AG04449 (cell line): ENCODE data around the gene PPP3R1.

ENCODE experiments used
- CTCF ChIA-PET: fragments of 350-600 bp; formaldehyde crosslinking; extraction: SDS; loops from one replicate; lab custom pipeline; 2021; ENCODE audit warnings: antibody characterized with exemption; lab: Yijun Ruan, JAX
- POLR2A ChIA-PET: fragments of 400-600, 350-600 bp; formaldehyde crosslinking; extraction: SDS; loops from one replicate; lab custom pipeline; 2020; ENCODE audit warnings: antibody characterized with exemption, inconsistent platforms; lab: Yijun Ruan, JAX
- DNase-seq: peaks from one replicate; pipeline ENCODE4 v3.0.0-alpha.2; 2010; ENCODE audit warnings: low read depth, low spot score
- H3K4me3 ChIP-seq: 2 replicates; pipeline ENCODE4 v1.5.1; 2011; ENCODE audit warnings: low read depth, mild to moderate bottlenecking, control low read depth, low read length
- TF ChIP-seq, protein P1 (sequence below): IDR thresholded peaks from one replicate; pipeline ENCODE4 v1.5.1; 2011; ENCODE audit warnings: mild to moderate bottlenecking, moderate library complexity, low read length, control low read depth, inconsistent platforms; ENCODE audit not compliant: insufficient read depth; ENCODE audit errors: missing control alignments

Gene PPP3R1

GRCh38 chr2:68214381-68214780 lies 38.0 kb downstream of the PPP3R1 start:
- H3K4me3 ChIP-seq = no peak overlapping the region
- no peak for DNase-seq
- TF ChIP-seq, protein P1, sequence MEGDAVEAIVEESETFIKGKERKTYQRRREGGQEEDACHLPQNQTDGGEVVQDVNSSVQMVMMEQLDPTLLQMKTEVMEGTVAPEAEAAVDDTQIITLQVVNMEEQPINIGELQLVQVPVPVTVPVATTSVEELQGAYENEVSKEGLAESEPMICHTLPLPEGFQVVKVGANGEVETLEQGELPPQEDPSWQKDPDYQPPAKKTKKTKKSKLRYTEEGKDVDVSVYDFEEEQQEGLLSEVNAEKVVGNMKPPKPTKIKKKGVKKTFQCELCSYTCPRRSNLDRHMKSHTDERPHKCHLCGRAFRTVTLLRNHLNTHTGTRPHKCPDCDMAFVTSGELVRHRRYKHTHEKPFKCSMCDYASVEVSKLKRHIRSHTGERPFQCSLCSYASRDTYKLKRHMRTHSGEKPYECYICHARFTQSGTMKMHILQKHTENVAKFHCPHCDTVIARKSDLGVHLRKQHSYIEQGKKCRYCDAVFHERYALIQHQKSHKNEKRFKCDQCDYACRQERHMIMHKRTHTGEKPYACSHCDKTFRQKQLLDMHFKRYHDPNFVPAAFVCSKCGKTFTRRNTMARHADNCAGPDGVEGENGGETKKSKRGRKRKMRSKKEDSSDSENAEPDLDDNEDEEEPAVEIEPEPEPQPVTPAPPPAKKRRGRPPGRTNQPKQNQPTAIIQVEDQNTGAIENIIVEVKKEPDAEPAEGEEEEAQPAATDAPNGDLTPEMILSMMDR = no peak
- ChIA-PET POLR2A (no interaction called here), CTCF (interaction anchor here (3.3 kb wide), 1 partner anchor 18 kb away, joined by 21 read pairs; no protein-coding TSS in a partner anchor)

DNA sequence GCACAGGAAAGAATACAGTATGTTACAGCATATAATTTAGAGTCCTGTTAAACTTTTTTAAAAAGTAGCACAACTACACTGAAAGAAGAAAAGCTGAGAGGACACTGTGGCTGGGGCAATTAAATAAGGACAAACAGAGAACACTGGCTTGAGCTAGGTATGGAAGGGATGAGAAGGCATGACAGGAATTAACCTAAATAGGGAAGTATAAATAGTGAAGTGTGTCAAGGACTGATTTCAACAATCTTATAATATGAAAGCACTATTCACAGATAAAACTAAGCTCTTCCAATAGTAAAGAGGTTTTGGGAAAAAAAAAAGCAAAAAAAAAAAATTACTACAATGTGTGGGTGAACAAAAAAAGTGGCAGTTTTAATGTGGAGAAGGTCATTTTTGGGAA lies 45.5 kb downstream of the PPP3R1 start:
- no peak for DNase-seq
- POLR2A ChIA-PET = interaction anchor here (0.6 kb wide), 1 partner anchor 10 kb away, joined by 4 read pairs; no protein-coding TSS in a partner anchor
- CTCF ChIA-PET = interaction anchor here (0.9 to 9.2 kb wide), 11 partner anchors 8 to 235 kb away, joined by 3 to 84 read pairs (median 4); no protein-coding TSS in a partner anchor

DNA sequence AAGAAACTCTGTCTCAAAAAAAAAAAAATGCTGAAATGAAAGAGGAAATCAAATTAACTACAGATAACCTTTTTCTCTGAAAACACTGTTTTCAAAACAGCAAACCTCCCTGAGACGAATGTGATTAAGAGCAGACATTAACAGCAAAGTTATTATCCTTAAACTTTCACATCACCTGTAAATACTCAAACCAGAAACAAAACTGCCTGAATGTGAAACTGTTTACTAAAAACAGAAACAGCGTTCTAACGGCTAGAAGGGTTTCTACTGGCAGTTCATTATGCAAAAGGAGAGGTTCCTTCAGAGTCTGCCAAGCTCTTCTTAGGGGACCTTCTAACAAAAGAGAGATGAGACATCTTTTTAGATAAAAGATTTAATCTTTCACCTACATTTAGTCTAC lies 48.7 kb downstream of the PPP3R1 start:
- CTCF ChIA-PET = interaction anchor here (1.3 to 9.2 kb wide), 2 partner anchors 10 to 51 kb away, joined by 3 to 84 read pairs; no protein-coding TSS in a partner anchor
- H3K4me3 ChIP-seq = no peak overlapping the region
- no peak for DNase-seq
- POLR2A ChIA-PET = no interaction called here
- TF ChIP-seq, protein P1 = no peak

More for the DNA sequence above, 45.5 kb downstream of the PPP3R1 start:
- TF ChIP-seq, protein P1 = no peak
- H3K4me3 ChIP-seq = no peak overlapping the region

DNA sequence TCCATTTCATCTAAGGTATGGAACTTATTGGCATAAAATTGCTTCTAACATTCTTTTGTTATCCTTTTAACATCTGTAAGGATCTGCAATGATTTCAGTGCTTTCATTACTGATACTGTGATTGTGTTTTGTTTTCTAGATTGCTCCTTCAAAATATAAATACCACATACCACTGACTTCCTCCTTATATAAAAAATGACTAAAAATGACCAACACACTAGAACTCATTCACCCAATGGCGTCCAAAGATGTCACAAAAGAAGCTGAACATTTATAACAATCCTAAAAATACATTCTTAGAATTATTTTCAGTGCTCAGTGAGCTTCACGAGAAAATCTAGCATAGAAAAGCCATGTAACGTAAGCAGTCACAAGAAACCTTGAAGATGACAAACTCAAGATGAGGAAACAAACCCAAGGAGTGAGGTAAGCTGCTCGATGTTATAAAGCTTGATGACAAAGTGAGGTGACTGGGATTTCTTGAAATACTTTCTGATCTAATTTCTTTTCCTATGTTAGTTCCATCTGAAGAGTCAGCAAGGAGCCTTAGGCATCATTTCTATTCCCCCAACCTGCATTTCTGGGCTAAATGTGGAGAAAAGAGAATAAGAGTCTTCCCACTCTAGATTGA lies 52.1 kb downstream of the PPP3R1 start:
- TF ChIP-seq, protein P1 = no peak
- no peak overlapping the region for H3K4me3 ChIP-seq
- ChIA-PET POLR2A (no interaction called here), CTCF (interaction anchor here (0.9 to 8.7 kb wide), 4 partner anchors 9 to 85 kb away, joined by 3 to 131 read pairs (median 6); no protein-coding TSS in a partner anchor)
- no peak for DNase-seq

GRCh38 chr2:68196120-68196716 lies 56.1 kb downstream of the PPP3R1 start:
- no peak overlapping the region for H3K4me3 ChIP-seq
- TF ChIP-seq, protein P1 = peak; percentile 40
- POLR2A ChIA-PET = no interaction called here
- peak; percentile 5 for DNase-seq
- CTCF ChIA-PET = interaction anchor here (0.8 to 9.5 kb wide), 42 partner anchors 8 to 262 kb away, joined by 3 to 131 read pairs (median 6); partner anchors contain the start of genes PNO1 and PPP3R1

DNA sequence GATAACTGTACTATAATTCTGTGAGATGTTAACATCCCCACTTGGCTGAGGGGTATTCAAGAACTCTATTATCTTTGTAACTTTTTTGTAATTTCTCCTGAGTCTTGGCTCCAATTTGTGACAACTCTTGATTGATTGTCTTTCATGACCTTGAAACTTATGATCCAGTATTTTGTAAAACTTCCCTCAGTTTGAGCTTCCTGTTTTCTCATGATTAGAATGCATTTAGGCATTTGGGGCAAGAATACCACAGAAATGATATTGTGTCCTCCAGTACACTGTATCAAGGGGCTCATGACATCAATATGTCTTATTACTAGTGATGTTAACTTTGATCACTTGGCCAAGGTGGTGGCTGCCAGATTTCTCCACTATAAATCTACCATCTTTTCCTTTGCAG lies 57.2 kb downstream of the PPP3R1 start:
- ChIA-PET POLR2A (interaction anchor here (0.6 kb wide), 1 partner anchor 246 kb away, joined by 3 read pairs; no protein-coding TSS in a partner anchor), CTCF (interaction anchor here (0.6 to 9.5 kb wide), 24 partner anchors 10 to 1660 kb away, joined by 3 to 131 read pairs (median 22); partner anchors contain the start of genes PNO1 and PPP3R1)

More for the DNA sequence above, 57.2 kb downstream of the PPP3R1 start:
- no peak for DNase-seq
- no peak overlapping the region for H3K4me3 ChIP-seq
- TF ChIP-seq, protein P1 = no peak
